Measurements from ENCODE around the gene NELFCD.

The NELFCD gene

GRCh38 chr20:58994390-58995159, 13.5 kb downstream of the NELFCD start:
- no peak for DNase-seq (ENCODE audit: low spot score)

- peak; percentile 81 for DNase-seq (ENCODE audit: low spot score)
Measured at GRCh38 chr20:58995461-58996225, 14.6 kb downstream of the NELFCD start.

GRCh38 chr20:58996226-58996611, 15.2 kb downstream of the NELFCD start:
- DNase-seq (ENCODE audit: low spot score) = no peak

- no peak for DNase-seq (ENCODE audit: low spot score)
Measured at GRCh38 chr20:58997141-58997770, 16.2 kb downstream of the NELFCD start.

- no peak for DNase-seq (ENCODE audit: low spot score)
Measured at GRCh38 chr20:58998656-58999055, 17.6 kb downstream of the NELFCD start.

- no peak for DNase-seq (ENCODE audit: low spot score)
Measured at GRCh38 chr20:59000326-59000725, 19.3 kb downstream of the NELFCD start.

GRCh38 chr20:59001068-59001448, 20.0 kb downstream of the NELFCD start:
- DNase-seq (ENCODE audit: low spot score) = no peak

- DNase-seq (ENCODE audit: low spot score) = no peak
Measured at GRCh38 chr20:59001449-59002171, 20.6 kb downstream of the NELFCD start.

GRCh38 chr20:59002388-59002787, 21.3 kb downstream of the NELFCD start:
- no peak for DNase-seq (ENCODE audit: low spot score)

- no peak for DNase-seq (ENCODE audit: low spot score)
Measured at GRCh38 chr20:59002874-59003399, 21.9 kb downstream of the NELFCD start.

- no peak for DNase-seq (ENCODE audit: low spot score)
Measured at GRCh38 chr20:59003836-59004492, 22.9 kb downstream of the NELFCD start.

- DNase-seq (ENCODE audit: low spot score) = no peak
Measured at GRCh38 chr20:59004493-59004762, 23.4 kb downstream of the NELFCD start.

GRCh38 chr20:59004763-59005522, 23.9 kb downstream of the NELFCD start:
- DNase-seq (ENCODE audit: low spot score) = no peak

GRCh38 chr20:59005523-59006166, 24.6 kb downstream of the NELFCD start:
- no peak for DNase-seq (ENCODE audit: low spot score)

- no peak for DNase-seq (ENCODE audit: low spot score)
Measured at GRCh38 chr20:59006167-59006863, 25.3 kb downstream of the NELFCD start.

GRCh38 chr20:59006864-59007664, 26.0 kb downstream of the NELFCD start, which contains the start of gene CTSZ:
CTSZ (minus strand) TSS chr20:59007254; CDS start chr20:59007128, 126 bp downstream.
- peak; percentile 94 for DNase-seq (ENCODE audit: low spot score)

- DNase-seq (ENCODE audit: low spot score) = no peak
Measured at GRCh38 chr20:59007665-59008511, 26.8 kb downstream of the NELFCD start.
